Fibroblast of skin of right biceps (primary cell): ENCODE measurements around the gene ITGAL.
"Not testable (repeated sequence)": the region's sequence is repeated elsewhere in the genome, so short reads cannot be mapped to it uniquely, and the experiment has no call there.

Source experiments
- DNase-seq: peaks from one replicate; pipeline ENCODE4 v3.0.0-alpha.2; 2013

The ITGAL gene

DNA sequence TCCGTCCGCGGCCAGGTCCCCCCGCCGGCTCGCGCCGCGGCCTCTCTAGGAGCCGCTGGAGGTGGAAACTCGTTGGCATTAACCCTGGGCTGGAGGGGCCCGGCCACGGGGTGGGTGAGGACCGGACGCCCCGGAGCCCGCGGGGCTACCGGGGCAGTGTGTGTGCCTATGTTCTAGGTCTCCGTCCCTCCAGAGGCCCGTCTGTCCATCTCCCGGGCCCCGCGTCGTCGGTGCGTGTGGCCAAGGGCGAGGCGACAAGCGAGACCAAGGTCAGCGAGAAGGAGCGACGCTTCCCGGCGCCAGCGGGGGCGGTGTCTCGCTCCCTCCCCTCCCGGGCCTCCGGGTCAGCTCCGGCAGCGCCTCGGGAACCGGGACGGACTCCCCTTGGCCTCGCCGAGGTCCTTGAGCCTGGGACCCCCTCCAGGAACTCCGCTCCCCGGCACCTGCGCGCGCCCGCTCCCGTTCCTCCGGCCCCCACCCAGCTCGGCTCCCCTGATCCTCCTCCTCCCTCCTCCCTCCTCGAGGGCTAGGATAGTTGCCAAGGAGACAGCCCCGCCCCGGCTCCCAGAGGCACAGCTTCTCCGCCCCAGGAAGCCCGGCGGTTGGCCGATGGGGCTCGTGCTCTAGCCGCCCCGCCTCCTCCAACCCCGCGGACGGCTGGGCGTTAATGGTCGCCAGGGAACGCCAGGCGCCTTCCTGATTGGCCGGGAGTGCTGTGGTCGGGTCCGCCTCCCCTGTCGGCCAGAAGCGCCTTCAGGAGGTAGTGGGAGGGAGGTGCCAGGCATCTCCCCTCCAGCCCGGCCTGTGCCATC, 54.5 kb downstream of the ITGAL start:
- DNase-seq, result peak; percentile 98

DNA sequence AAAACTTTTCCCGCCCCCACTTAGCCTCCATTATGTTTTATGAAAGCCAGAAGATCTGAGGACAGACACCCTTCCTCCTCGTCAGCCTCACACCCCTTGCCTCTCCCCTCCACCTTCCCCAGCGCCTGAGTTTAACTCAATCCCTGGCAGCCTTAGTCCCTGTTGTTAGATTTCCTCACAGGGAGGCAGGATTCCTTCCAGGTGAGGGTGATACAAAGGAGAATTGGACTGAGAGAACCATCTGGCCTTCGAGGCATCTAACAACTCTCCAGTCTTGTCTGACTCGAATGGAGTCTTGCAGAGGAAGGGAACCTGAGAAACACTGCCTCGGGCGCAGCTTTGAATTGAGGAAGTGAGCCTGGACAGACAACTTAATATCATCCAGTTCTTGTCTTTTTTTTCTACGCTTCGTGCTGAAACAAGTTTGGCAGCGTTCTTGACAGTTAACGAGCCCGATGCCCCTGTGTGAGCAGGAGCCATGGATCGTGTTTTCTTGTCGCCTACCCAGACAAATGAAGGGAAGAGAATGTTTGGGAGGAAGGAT, 55.2 kb downstream of the ITGAL start:
- DNase-seq, result no peak

DNA sequence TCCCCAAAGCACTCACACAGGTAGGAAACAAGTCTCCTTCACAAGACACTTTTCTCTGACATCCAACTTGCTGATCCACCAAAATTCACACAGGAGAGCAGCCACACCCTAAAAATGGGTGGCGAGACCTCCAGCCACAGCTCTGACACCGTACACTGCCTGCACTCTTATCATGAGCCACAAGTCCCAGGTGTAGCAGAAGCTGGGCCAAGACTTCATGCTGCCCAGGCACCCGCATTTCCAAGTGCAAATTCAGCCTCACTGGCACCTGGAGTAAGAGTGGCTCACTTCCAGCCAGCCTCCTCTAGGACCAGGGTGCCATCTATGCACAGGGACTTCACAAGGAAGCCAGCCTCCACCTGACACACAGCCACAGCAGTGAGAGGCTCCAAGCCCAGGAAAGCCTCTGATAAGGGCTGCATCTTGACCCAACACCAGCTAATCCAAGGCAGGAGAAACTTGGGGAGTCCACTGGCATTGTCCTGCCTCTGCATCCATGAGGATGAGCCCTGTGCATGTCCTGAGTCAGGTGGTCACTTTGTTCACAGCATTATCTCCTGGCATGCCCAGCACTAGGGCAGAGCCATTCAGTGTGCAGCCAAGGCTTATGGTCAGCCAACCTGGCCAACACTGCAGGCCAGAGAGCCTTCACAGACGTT, 56.4 kb downstream of the ITGAL start:
- DNase-seq, result no peak

DNA sequence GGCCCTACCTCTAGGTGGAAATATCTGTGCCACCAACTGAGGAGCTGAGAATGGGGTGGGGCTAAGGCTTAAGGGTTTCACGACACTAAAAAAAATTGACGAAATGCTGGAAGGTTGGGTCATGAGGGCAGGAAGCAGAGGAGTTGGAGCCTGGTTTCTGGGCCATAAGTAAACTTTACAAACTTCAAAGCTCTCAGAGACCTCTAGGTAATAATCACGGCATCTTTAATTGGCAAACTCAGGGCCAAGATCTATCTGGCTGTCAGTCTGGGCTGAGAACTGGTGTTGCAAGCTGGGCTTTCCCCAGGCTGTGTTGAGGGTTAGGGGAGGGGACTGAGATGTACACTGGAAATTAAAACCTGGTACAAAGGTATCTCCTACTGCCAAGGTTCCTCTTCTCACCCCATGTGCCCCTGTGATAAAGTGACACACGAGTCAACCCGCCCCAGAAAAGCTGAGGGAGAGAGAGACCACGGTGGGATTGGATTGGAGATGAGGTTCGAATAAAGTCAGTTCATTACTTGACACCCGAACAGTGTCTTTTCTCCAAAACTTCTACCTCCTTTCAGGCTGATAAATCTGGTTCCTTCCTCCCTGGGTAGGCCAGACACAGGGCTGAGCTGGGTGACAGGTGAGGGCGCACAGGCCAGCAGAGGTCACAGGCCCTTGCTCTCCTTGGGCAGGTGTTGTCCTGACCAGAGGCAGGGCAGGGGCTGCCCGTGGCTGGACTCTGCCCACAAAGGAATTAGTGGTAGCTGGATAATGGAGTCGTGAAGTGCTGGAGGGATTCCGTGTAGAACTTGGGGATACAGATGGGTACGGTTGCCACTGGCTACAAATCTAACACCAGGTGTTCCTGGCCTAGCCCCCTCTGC, 57.9 kb downstream of the ITGAL start:
- DNase-seq, result no peak

DNA sequence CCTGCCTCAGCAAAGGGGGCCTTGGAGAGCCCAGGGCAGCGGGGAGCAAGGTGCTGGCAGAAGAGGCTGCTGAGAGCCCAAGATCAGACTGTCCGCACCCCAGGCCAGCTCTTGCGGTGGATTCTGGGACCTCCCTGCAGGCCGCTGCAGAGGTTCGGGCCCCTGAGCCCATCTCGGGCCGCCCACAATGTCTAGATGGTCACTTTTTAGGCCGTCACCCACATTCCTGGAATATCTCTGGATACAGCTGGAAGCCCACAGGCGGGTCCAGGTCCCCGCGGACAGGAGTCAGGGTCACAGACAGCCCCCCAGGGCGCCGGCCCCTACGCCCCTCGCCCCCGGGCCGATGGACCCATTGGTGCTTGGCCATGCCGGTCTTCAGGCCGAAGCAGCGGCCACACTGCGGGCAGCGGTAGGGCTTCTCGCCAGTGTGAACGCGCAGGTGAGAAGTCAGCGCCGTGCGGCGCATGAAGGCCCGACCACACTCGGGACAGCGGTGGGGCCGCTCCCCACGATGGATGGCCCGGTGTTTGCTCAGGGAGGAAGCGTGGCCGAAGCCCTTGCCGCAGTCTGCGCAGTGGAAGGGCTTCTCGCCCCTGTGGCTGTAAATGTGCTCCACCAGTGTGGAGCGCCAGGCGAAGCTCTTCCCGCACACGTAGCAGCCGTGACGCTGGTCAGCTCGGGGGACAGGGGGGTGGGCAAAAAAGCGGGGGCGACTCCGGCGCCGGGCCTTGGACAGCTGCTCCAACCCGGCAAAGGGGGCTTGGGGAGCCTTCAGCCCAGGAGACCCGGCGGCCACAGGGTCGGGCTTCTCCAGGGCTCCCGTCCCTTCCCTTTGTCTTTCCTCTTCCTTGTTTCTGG, 60.0 kb downstream of the ITGAL start:
- DNase-seq, result no peak

DNA sequence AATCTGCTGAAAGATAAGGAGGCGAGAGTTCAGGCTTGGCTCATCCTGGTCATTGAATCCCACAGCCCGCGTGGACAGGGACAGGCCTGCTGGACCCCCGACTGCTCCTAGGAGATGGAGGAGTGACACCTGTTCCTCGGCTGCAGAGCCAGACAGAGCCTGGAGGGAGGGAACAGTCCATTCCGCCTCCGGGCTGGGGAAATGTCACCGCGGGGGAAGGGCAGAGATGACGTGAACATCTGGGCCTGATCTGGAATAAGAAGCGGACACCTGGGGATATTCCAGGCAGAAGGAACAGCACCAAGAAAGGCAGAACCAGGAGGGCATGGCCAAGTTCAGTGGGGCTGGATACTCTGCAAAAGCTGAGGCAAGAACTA, 60.6 kb downstream of the ITGAL start:
- DNase-seq, result no peak

DNA sequence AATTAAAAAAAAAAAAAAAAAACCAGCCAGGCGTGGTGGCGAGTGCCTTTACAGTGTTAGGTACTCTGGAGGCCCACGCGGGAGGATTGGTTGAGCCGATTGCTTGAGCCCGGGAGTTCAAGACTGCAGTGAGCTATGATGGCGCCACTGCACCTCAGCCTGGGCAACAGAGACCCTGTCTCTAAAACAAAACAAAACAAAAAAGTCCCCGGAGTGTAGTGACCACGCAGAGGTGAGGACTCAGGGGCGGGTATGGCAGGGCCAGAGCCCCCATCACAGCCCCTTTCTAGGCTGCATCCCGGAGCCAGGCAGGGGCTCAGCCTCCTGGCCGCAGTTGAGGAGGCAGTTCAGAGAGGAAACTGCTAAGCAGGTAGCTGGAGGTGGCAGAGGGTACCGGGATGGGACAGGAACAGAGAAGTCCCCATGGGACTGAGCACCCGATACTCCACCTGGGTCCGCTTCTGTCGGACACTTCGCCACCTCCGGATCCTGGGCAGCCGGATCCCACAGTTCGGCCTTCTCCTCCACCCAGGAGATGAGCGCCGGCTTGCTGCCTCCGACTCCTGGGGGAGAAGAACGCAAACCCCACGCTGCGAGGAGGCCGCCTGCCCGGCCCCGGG, 61.3 kb downstream of the ITGAL start:
- DNase-seq, result peak; percentile 17

DNA sequence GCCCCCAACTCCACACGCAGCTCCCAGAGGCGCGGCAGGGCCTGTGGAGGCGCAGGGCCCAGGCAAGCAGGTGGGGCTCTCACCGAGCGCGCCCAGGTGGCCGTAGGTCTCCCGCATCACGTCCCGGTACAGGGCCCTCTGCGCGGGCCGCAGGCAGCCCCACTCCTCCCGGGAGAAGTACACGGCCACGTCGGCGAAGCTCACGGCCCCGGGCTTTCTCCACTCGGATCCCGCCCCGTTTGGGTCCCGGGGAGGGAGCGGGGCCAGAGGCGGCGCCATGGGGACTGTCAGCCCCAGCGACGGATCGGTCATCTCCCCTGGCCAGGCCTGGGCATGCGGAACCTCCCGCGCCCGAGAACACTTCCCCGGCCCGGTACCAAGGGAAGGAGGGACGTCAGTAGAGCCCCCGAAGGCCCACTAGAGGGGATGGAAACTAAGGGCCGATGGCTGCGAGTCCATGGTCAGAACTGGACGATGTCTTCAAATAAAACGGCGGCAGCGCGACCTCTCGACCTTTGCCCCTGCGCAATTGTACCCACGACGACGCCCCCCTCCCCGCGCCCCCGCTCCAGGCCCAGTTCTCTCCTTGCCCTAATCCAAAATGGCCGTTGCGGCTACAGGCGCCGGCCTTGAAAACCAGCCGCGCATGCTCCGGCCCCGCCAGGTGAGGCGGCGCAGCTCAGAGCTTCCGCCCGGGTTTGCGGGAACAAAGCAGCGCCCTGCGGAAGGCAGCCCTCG, 62.0 kb downstream of the ITGAL start, which contains the start of gene ZNF747:
TSS of gene ZNF747 (minus strand) at position 491 of the 738 bp plus-strand sequence. CDS start at position 312, 179 bp downstream.
- peak; percentile 87 for DNase-seq

DNA sequence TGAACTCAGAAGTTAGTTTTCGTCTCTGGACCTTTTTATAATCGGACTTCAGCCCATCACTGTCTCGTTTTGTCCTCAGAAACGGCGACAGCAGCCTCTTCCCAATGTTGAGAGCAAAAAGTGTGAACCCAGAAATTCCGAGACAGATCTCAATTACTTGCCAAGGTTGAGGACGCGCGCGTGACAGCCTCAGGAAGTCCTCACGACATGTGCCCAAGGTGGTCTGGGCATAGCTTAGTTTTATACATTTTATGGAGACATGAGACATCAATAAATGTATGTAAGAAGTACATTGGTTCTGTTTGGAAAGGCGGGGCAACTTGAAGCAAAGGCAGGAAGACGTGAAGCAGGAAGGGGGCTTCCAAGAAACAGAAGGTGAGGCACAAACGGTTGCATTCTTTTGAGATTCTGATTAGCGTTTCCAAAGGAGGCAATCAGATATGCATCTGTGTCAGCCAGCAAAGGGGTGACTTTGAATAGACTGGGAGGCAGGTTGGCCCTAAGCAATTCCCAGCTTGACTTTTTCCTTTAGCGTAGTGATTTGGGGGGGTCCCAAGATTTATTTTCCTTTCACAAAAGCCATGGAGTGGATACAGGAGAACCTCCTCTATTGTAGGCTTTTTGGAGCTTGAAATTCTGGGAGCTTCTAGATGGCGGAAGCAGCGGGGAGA, 62.7 kb downstream of the ITGAL start:
- DNase-seq, result peak; percentile 28

DNA sequence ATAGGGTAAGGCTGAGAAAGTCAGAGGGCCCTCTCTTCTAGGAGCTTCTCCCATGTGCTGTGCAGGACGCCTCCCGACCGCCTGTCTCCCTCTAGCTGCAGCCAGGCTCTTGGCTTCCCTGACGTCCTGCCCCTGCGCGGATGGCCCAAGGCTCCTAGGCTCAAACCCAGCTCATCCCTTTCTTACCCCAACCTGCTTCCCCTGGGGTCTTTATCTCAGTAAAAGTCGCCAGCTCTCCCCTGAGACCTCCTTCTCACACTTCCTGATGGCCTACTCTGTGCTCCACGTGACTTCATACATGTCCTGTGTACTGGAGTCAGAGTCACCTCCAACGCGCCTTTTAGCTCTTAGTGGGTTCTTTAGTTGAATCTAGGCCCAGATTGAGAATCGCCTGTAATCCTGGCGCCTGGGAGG, 63.2 kb downstream of the ITGAL start:
- peak; percentile 74 for DNase-seq

DNA sequence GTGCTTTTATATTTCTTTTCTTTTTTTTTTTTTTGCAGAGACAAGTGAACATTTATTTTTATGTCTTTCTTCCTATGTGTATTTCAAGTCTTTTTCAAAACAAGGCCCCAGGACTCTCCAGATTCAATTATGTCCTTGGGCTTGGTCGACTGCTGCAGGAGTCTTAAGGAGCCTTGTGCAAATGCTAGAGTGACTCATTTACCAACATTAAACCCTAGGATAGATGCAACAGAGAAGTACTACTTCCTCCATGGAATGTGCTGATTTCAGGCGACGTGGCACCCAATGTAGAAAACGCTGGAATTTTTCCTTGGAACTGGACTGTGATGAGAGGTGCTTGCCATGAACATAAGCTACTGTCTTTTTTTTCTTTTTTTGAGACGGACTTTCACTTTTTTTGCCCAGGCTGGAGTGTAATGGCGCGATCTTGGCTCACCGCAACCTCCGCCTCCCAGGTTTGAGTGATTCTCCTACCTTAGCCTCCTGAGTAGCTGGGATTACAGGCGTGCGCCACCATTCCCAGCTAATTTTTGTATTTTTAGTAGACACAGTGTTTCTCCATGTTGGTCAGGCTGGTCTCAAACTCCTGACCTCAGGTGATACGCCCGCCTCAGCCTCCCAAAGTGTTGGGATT, 64.0 kb downstream of the ITGAL start:
- not testable (repeated sequence) for DNase-seq

DNA sequence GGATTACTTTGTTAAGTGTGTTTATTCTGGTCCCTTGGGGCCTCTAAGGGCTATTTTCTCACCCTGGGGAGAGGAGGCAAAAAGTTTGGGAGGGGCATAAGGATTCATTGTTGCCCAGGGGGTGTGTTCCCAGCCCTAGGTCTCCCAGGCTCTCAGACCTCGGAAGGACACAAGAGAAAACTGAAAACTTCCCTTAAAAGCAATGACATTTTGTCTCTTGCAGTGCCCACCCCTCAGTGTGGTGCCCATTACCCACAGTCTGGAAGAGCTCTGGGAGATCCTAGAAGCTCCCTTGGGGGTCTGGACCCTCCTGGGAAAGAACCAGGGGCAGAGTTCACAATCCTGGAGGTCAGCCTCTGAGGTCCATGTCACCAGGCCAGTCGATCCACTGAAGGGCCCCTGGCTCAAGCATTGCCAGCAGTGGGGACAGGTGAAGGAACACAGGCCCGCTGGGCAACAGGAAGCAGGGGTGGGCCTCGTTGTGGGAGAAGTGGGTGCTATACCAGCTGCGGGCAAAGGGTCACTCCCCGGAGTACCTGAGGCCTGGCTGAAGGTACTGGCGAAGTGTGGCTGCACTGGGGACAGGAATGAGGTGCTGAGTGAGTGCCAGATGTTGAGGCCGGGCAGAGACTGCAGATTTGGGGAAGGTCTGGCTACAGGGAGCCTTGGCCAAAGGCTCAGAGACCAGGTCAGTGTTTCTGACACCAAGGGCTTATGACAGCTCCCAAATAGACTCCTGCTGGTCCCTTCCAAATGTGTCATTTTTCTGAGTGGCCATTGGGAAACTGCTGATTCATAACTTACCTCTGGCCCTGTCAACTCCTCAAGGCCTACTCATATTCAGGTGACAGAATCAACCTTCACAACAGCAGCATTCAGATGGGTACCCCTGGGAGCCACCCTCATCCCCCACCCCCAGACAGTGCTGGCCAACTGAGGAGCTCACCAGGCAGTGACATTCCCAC, 66.7 kb downstream of the ITGAL start:
- DNase-seq, result no peak

DNA sequence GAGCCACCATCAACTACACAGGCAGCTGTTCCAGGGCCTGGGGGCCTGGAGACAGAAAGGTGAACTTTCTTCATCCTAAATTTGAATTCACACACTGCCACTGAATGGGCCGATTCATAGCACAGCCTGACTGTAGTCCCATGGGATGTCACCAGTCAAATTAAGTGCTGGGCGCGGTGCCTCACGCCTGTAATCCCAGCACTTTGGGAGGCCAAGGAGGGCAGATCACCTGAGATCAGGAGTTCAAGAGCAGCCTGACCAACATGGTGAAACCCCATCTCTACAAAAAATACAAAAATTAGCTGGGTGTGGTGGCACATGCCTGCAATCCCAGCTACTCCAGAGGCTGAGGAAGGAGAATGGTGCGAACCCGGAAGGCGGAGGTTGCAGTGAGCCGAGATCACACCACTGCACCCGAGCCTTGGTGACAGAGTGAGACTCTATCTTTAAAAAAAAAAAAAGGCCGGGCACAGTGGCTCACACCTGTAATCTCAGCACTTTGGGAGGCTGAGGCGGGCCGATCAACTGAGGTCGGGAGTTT, 67.5 kb downstream of the ITGAL start:
- DNase-seq, result not testable (repeated sequence)

DNA sequence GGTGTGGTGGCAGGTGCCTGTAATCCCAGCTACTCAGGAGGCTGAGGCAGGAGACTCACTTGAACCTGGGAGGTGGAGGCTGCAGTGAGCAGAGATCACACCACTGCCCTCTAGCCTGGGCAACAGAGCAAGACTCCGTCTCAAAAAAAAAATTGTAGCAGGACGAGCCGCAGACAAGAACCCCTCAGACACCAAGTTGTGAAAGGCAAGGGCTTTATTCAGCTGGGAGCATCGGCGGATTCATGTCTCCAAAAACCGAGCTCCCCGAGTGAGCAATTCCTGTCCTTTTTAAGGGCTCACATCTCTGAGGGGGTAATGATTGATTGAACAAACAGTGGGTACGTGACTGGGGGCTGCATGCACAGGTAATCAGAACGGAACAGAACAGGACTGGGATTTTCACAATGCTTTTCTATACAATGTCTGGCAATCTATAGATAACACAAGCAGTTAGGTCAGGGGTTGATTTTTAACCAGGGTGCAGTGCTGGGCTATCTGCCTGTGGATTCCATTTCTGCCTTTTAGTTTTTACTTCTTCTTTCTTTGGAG, 68.4 kb downstream of the ITGAL start:
- not testable (repeated sequence) for DNase-seq

DNA sequence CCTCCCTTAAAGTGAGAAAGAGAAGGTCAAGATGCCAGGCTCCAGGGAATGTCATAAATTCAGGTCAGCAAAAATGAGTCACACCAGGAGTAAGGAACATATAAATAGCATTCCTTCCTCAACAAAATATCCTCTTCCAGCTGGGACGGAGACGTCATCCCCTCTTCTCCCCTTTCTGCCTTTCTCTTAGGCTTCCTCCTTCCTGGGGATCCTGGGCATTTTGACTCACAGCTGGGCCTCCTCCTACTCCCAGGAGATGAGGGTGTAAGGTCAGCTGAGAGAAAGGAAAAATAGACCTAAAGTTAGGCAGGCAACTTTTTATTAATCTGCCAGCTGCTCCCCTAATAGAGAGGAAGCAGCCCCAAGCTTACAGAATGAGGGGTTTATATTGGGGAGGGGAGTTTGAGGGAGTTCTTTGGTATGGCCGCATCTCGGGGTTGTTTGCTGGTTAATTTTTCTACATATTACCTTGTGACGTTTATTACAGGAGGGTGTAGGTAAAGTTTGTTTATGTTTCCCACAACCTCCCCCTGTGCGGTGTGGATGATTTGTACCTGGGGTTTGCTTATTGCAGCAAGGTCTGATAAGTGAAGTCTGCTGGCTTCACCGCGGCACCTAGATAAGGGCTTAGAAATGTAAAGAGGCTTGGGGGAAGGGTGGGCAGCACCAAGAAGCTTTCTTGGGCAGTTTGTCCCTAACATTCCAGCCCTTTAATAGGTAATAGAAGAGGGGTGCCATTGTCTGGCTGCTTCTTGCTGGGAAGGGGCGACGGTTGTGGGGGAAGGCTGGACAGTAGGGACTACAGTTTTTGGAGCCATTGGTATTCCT, 69.2 kb downstream of the ITGAL start:
- DNase-seq, result peak; percentile 67

DNA sequence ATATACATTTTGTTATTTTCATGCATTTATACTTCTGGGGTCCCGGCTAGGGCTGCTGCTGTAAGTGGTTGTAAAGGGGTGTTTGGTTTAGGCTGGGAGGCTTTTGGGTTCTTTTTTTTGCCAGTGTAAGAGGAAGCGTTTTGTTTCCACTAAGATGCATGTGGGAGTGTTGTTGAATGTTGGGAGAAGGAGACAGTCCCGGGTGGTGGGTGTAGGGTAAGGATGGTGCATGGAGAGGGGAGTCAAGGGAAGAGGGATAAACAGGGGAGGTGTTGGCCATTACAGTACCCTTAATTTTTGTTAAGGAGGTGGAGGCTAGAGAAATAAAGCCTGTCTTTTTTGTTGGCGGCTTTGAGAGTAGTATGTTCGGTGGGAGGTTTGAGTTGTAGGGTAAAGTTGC, 70.5 kb downstream of the ITGAL start:
- no peak for DNase-seq

DNA sequence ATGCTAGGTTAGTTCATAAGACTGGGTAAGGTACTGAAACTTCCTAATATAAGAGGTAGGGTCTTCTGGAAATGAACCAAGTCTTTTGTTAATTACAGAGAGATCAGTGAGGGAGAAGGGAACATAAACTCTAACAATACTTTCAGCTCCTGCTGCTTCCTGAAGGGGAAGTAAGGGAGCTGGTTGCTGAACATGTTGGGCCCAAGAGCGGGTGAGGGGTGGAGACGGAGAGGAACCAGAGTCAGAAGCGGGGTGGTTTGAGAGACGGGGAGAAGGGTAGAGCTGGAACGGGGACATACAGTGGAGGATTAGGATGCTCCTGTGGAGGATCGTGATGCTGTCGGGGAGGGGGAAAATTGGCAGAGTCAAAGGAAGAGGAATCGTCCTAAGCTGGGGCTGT, 73.6 kb downstream of the ITGAL start:
- DNase-seq, result no peak
